ENCODE measurements around the gene RARA.

The RARA gene

GRCh38 chr17:40338058-40338457 lies 29.1 kb downstream of the RARA start:
- no peak for ATAC-seq
- TF ChIP-seq POU6F1 (CRISPR knock-in tag; IDR thresholded peaks at IDR 0.05; ENCODE audit: borderline replicate concordance, low read depth) (no peak), PPARA (CRISPR knock-in tag; IDR thresholded peaks at IDR 0.05; ENCODE audit: borderline replicate concordance) (no peak), ISL1 (CRISPR knock-in tag; IDR thresholded peaks at IDR 0.05) (no peak), TCF4 (CRISPR knock-in tag; IDR thresholded peaks at IDR 0.05; ENCODE audit: borderline replicate concordance) (no peak)

- TF ChIP-seq TCF4 (CRISPR knock-in tag; IDR thresholded peaks at IDR 0.05; ENCODE audit: borderline replicate concordance) (no peak), PATZ1 (CRISPR knock-in tag; IDR thresholded peaks at IDR 0.05; ENCODE audit: borderline replicate concordance) (no peak), POU6F1 (CRISPR knock-in tag; IDR thresholded peaks at IDR 0.05; ENCODE audit: borderline replicate concordance, low read depth) (no peak), RARB (CRISPR knock-in tag; IDR thresholded peaks at IDR 0.05) (no peak), CSRNP3 (CRISPR knock-in tag; IDR thresholded peaks at IDR 0.05) (no peak), BACH2 (CRISPR knock-in tag; IDR thresholded peaks at IDR 0.05; ENCODE audit: borderline replicate concordance) (no peak), ISL1 (CRISPR knock-in tag; IDR thresholded peaks at IDR 0.05) (no peak), TOX (CRISPR knock-in tag; IDR thresholded peaks at IDR 0.05; ENCODE audit: borderline replicate concordance) (no peak), OSR1 (CRISPR knock-in tag; IDR thresholded peaks at IDR 0.05) (no peak), ZFP30 (CRISPR knock-in tag; IDR thresholded peaks at IDR 0.05) (no peak), TSHZ2 (CRISPR knock-in tag; IDR thresholded peaks at IDR 0.05) (no peak), CSDC2 (CRISPR knock-in tag; IDR thresholded peaks at IDR 0.05) (no peak), CREB5 (CRISPR knock-in tag; IDR thresholded peaks at IDR 0.05; ENCODE audit: low read depth) (no peak), ESRRG (CRISPR knock-in tag; IDR thresholded peaks at IDR 0.05) (no peak), ZFP3 (CRISPR knock-in tag; IDR thresholded peaks at IDR 0.05) (no peak), GLIS3 (CRISPR knock-in tag; IDR thresholded peaks at IDR 0.05) (no peak), ZNF8 (CRISPR knock-in tag; IDR thresholded peaks at IDR 0.05) (no peak), SNAI2 (CRISPR knock-in tag; IDR thresholded peaks at IDR 0.05) (no peak), ZNF70 (CRISPR knock-in tag; IDR thresholded peaks at IDR 0.05) (no peak), PPARA (CRISPR knock-in tag; IDR thresholded peaks at IDR 0.05; ENCODE audit: borderline replicate concordance) (no peak)
- no peak for ATAC-seq
These were observed 30.1 kb downstream of the RARA start for GRCh38 chr17:40338941-40339649.
